CD4-positive, CD25-positive, alpha-beta regulatory T cell (primary cell): ENCODE data around the gene PPP1R12C. TPM values are rescaled to one million over a fixed set of nuclear protein-coding genes. Genes with fewer than 3 reads are reported as not detected.
A peak's percentile ranks its signal among the peaks of the same experiment; 100 is the strongest.
"Not testable (repeated sequence)": the region's sequence is repeated elsewhere in the genome, so short reads cannot be mapped to it uniquely, and the experiment has no call there.

Experiments used
- ATAC-seq, 2 donors: fragments of 150-1000 bp; cut with Tn5 transposase; one replicate each; pipeline ENCODE4 v1.10.0; 2021; ENCODE audit warnings: low read depth in 2 of 2, moderate number of reproducible peaks in 2 of 2, moderate library complexity in 1 of 2
- DNase-seq, 3 donors: peaks; one replicate each; pipeline versions ENCODE4 v3.0.0 to v3.0.0-alpha.2; 2012 to 2022; ENCODE audit warnings: mixed read lengths in 1 of 3
- H3K27ac ChIP-seq: one replicate; pipeline ENCODE4 v1.7.0; 2013; ENCODE audit warnings: mild to moderate bottlenecking, low read length; ENCODE audit not compliant: insufficient read depth, poor library complexity, severe bottlenecking
- H3K27me3 ChIP-seq: one replicate; pipeline ENCODE4 v1.7.0; 2013; ENCODE audit warnings: low read length; ENCODE audit not compliant: control insufficient read depth, insufficient read depth
- H3K36me3 ChIP-seq: one replicate; pipeline ENCODE4 v1.7.0; 2013; ENCODE audit warnings: mild to moderate bottlenecking, low read length, moderate library complexity; ENCODE audit not compliant: control insufficient read depth, insufficient read depth
- H3K4me1 ChIP-seq: 2 replicates; pipeline ENCODE4 v1.7.0; 2013; ENCODE audit warnings: mild to moderate bottlenecking, low read length; ENCODE audit not compliant: insufficient read depth, control insufficient read depth, poor library complexity, severe bottlenecking
- H3K4me3 ChIP-seq: one replicate; pipeline ENCODE4 v1.7.0; 2013; ENCODE audit warnings: low read depth, mild to moderate bottlenecking, low read length, moderate library complexity
- H3K9me3 ChIP-seq, 2 experiments: 1 replicate in 1 of 2; 2 replicates in 1 of 2; pipeline ENCODE4 v1.7.0; 2013; ENCODE audit warnings: low read length in 2 of 2, mild to moderate bottlenecking in 1 of 2, moderate library complexity in 1 of 2; ENCODE audit not compliant: control insufficient read depth in 2 of 2
- H3K27ac Mint-ChIP-seq, 3 donors: one replicate each; pipeline ENCODE4 v1.8.0; 2020 to 2022; ENCODE audit warnings: mild to moderate bottlenecking in 3 of 3, mixed read lengths in 3 of 3, moderate library complexity in 2 of 3
- H3K27me3 Mint-ChIP-seq: one replicate; pipeline ENCODE4 v1.8.0; 2022; ENCODE audit warnings: mild to moderate bottlenecking, mixed read lengths
- H3K36me3 Mint-ChIP-seq: one replicate; pipeline ENCODE4 v1.8.0; 2020; ENCODE audit warnings: mixed read lengths
- H3K4me1 Mint-ChIP-seq, 4 donors: one replicate each; pipeline ENCODE4 v1.8.0; 2020 to 2022; ENCODE audit warnings: mixed read lengths in 4 of 4, mild to moderate bottlenecking in 1 of 4
- H3K4me3 Mint-ChIP-seq, 4 donors: one replicate each; pipeline ENCODE4 v1.8.0; 2020 to 2022; ENCODE audit warnings: mild to moderate bottlenecking in 4 of 4, mixed read lengths in 4 of 4, moderate library complexity in 3 of 4
- H3K9me3 Mint-ChIP-seq, 7 donors: one replicate each; pipeline ENCODE4 v1.8.0; 2020 to 2022; ENCODE audit warnings: mixed read lengths in 7 of 7, mild to moderate bottlenecking in 3 of 7, moderate library complexity in 2 of 7
- polyA plus RNA-seq, 4 donors: library from polyadenylated mRNA; unstranded; fragments of 300-500 nt; fragmentation: Illumina TruSeq; gene quantifications; one replicate each; pipeline ENCODE4 v1.2.3, GENCODE V29; 2021
- total RNA-seq: library from RNA; stranded (reverse); gene quantifications from one replicate; pipeline ENCODE4 v1.2.3, GENCODE V29; 2022

PPP1R12C gene
- total and polyA plus RNA-seq, 5 donors from 2014 or later: 2.2 to 191 (median 3.8) TPM

- Histone ChIP-seq H3K27me3 (peaks cover 3% of the 10 kb centered on the region), H3K4me1 (peaks cover 7% of the 10 kb centered on the region), H3K36me3 (no peaks in the 10 kb centered on the region), H3K9me3 (peaks cover 0 to 4% of the 10 kb centered on the region in 2 experiments), H3K27ac (no peak overlapping the region), H3K4me3 (no peak overlapping the region)
- DNase-seq: no peak
- no peak for ATAC-seq
- Mint-ChIP-seq H3K36me3 (no peaks in the 10 kb centered on the region), H3K27ac (no peak overlapping the region), H3K4me1 (peaks cover 0 to 29% (median 6%) of the 10 kb centered on the region in 4 donors), H3K9me3 (peaks cover 0 to 4% (median 0%) of the 10 kb centered on the region in 7 donors), H3K4me3 (no peak overlapping the region), H3K27me3 (peaks cover 50% of the 10 kb centered on the region)
Measured at GRCh38 chr19:55158848-55159749, 41.7 kb upstream of the PPP1R12C start.

- no peaks in the 10 kb centered on the region for H3K36me3 ChIP-seq
- peaks cover 0 to 35% (median 11%) of the 10 kb centered on the region in 4 donors for H3K4me1 Mint-ChIP-seq
- peaks cover 0 to 7% (median 0%) of the 10 kb centered on the region in 7 donors for H3K9me3 Mint-ChIP-seq
- H3K27ac Mint-ChIP-seq: no peak overlapping the region
- no peaks in the 10 kb centered on the region for H3K36me3 Mint-ChIP-seq
- no peak for ATAC-seq
- peaks cover 3% of the 10 kb centered on the region for H3K27me3 ChIP-seq
- H3K4me3 Mint-ChIP-seq: no peak overlapping the region
- peaks cover 46% of the 10 kb centered on the region for H3K27me3 Mint-ChIP-seq
- peaks cover 0 to 4% of the 10 kb centered on the region in 2 experiments for H3K9me3 ChIP-seq
- H3K27ac ChIP-seq: no peak overlapping the region
- H3K4me1 ChIP-seq: peaks cover 12% of the 10 kb centered on the region
- H3K4me3 ChIP-seq: no peak overlapping the region
- no peak for DNase-seq
Measured at GRCh38 chr19:55158423-55158822, 41.0 kb upstream of the PPP1R12C start.

GRCh38 chr19:55157064-55157908, 39.8 kb upstream of the PPP1R12C start, which contains the start of gene TNNI3:
Gene TNNI3 (minus strand): TSS chr19:55157732. CDS start chr19:55157589, 143 bp downstream.
- H3K27me3 Mint-ChIP-seq: peaks cover 40% of the 10 kb centered on the region
- peaks cover 0 to 42% (median 12%) of the 10 kb centered on the region in 4 donors for H3K4me1 Mint-ChIP-seq
- Histone ChIP-seq H3K4me3 (no peak within 1 kb of the TSS), H3K36me3 (no peaks in the 10 kb centered on the region), H3K4me1 (peaks cover 12% of the 10 kb centered on the region), H3K27me3 (no peaks in the 10 kb centered on the region), H3K27ac (no peak within 1 kb of the TSS), H3K9me3 (peaks cover 0 to 5% of the 10 kb centered on the region in 2 experiments)
- H3K36me3 Mint-ChIP-seq: no peaks in the 10 kb centered on the region
- no peak within 1 kb of the TSS for H3K27ac Mint-ChIP-seq
- no peak within 1 kb of the TSS for H3K4me3 Mint-ChIP-seq
- peaks cover 0 to 8% (median under 1%) of the 10 kb centered on the region in 7 donors for H3K9me3 Mint-ChIP-seq
- DNase-seq (no peak), ATAC-seq (no peak)

- H3K27me3 Mint-ChIP-seq: peaks cover 38% of the 10 kb centered on the region
- no peak overlapping the region for H3K4me3 ChIP-seq
- H3K36me3 ChIP-seq: no peaks in the 10 kb centered on the region
- no peak for ATAC-seq
- peaks cover 0 to 14% (median 1%) of the 10 kb centered on the region in 7 donors for H3K9me3 Mint-ChIP-seq
- no peak overlapping the region for H3K27ac Mint-ChIP-seq
- peaks cover 12% of the 10 kb centered on the region for H3K4me1 ChIP-seq
- H3K36me3 Mint-ChIP-seq: no peaks in the 10 kb centered on the region
- no peak overlapping the region for H3K27ac ChIP-seq
- peaks cover 0 to 50% (median 17%) of the 10 kb centered on the region in 4 donors for H3K4me1 Mint-ChIP-seq
- H3K4me3 Mint-ChIP-seq: no peak overlapping the region
- H3K27me3 ChIP-seq: no peaks in the 10 kb centered on the region
- peaks cover 2 to 13% of the 10 kb centered on the region in 2 experiments for H3K9me3 ChIP-seq
- peak in 1 of 3 donors; percentile 19 for DNase-seq
Measured at GRCh38 chr19:55156202-55157063, 39.0 kb upstream of the PPP1R12C start.

- H3K36me3 Mint-ChIP-seq, H3K4me3 ChIP-seq, H3K36me3 ChIP-seq, H3K4me3 Mint-ChIP-seq, H3K27me3 ChIP-seq, H3K27ac Mint-ChIP-seq, ATAC-seq, DNase-seq, H3K27ac ChIP-seq: not testable (repeated sequence)
- peaks cover 0 to 16% (median 1%) of the 10 kb centered on the region in 7 donors for H3K9me3 Mint-ChIP-seq
- peaks cover 12% of the 10 kb centered on the region for H3K4me1 ChIP-seq
- peaks cover 0 to 52% (median 17%) of the 10 kb centered on the region in 4 donors for H3K4me1 Mint-ChIP-seq
- H3K9me3 ChIP-seq: peaks cover 2 to 13% of the 10 kb centered on the region in 2 experiments
- peaks cover 38% of the 10 kb centered on the region for H3K27me3 Mint-ChIP-seq
Measured at GRCh38 chr19:55155784-55156183, 38.3 kb upstream of the PPP1R12C start.

GRCh38 chr19:55153652-55154264, 36.3 kb upstream of the PPP1R12C start:
- Histone ChIP-seq H3K4me3 (no peak overlapping the region), H3K27me3 (no peaks in the 10 kb centered on the region), H3K36me3 (no peaks in the 10 kb centered on the region), H3K9me3 (peaks cover 2 to 13% of the 10 kb centered on the region in 2 experiments), H3K27ac (no peak overlapping the region), H3K4me1 (peaks cover 12% of the 10 kb centered on the region)
- Mint-ChIP-seq H3K4me3 (peak overlapping the region in 1 of 4 donors; percentile 72), H3K36me3 (no peaks in the 10 kb centered on the region), H3K9me3 (peaks cover 0 to 16% (median 1%) of the 10 kb centered on the region in 7 donors), H3K27me3 (peaks cover 36% of the 10 kb centered on the region), H3K4me1 (peaks cover 0 to 46% (median 17%) of the 10 kb centered on the region in 4 donors), H3K27ac (no peak overlapping the region)
- no peak for ATAC-seq
- DNase-seq: no peak
